Liver (tissue), 9 donors: ENCODE data around the gene NUDT4. TPM values are rescaled to one million over a fixed set of nuclear protein-coding genes. Genes with fewer than 3 reads are reported as not detected.

Source experiments
- DNase-seq: peaks from one replicate; pipeline ENCODE4 v3.0.0-alpha.2; 2017; ENCODE audit warnings: low spot score
- H3K27ac ChIP-seq, 2 donors: one replicate each; pipeline ENCODE4 v1.7.0; 2013; ENCODE audit warnings: inconsistent platforms in 2 of 2, low read length in 2 of 2, control low read depth in 1 of 2, low read depth in 1 of 2, mild to moderate bottlenecking in 1 of 2
- H3K27me3 ChIP-seq, 4 donors: one replicate each; pipeline versions ENCODE4 v1.6.1 to v1.7.0; 2013; ENCODE audit warnings: low read length in 3 of 4, inconsistent platforms in 1 of 4, mild to moderate bottlenecking in 1 of 4, moderate library complexity in 1 of 4; ENCODE audit not compliant: control insufficient read depth in 4 of 4, insufficient read depth in 4 of 4
- H3K36me3 ChIP-seq, 4 donors: one replicate each; pipeline versions ENCODE4 v1.6.1 to v1.7.0; 2013; ENCODE audit warnings: low read length in 3 of 4, mild to moderate bottlenecking in 3 of 4, low read depth in 1 of 4, moderate library complexity in 1 of 4; ENCODE audit not compliant: control insufficient read depth in 4 of 4, insufficient read depth in 3 of 4
- H3K4me1 ChIP-seq, 4 donors: one replicate each; pipeline versions ENCODE4 v1.6.1 to v1.7.0; 2013; ENCODE audit warnings: low read length in 3 of 4, mild to moderate bottlenecking in 3 of 4, moderate library complexity in 1 of 4; ENCODE audit not compliant: control insufficient read depth in 4 of 4, insufficient read depth in 4 of 4
- H3K4me3 ChIP-seq, 3 donors: one replicate each; pipeline versions ENCODE4 v1.6.1 to v1.7.0; 2013; ENCODE audit warnings: low read length in 3 of 3, control low read depth in 1 of 3, low read depth in 1 of 3, mild to moderate bottlenecking in 1 of 3
- H3K9ac ChIP-seq, 2 donors: one replicate each; pipeline ENCODE4 v1.7.0; 2013; ENCODE audit warnings: low read length in 2 of 2, mild to moderate bottlenecking in 2 of 2, moderate library complexity in 2 of 2, control low read depth in 1 of 2, low read depth in 1 of 2
- H3K9me3 ChIP-seq, 4 donors: one replicate each; pipeline versions ENCODE4 v1.6.1 to v1.7.0; 2013; ENCODE audit warnings: low read length in 3 of 4; ENCODE audit not compliant: control insufficient read depth in 4 of 4
- CTCF ChIP-seq: fragments of 150-350 bp; IDR thresholded peaks from 2 replicates; pipeline ENCODE4 v1.5.1; 2017; ENCODE audit warnings: improper control_type of control experiment, low read depth, low read length; ENCODE audit not compliant: missing input control
- EGR1 ChIP-seq, 2 donors: IDR thresholded peaks; 2 replicates each; pipeline ENCODE4 v1.6.1; 2016 to 2018; ENCODE audit warnings: antibody characterized with exemption in 2 of 2, low read depth in 2 of 2
- FOXA1 ChIP-seq: IDR thresholded peaks from 2 replicates; pipeline ENCODE4 v1.6.1; 2016; ENCODE audit warnings: antibody characterized with exemption
- GABPA ChIP-seq, 2 donors: IDR thresholded peaks in 1 of 2; conservative IDR thresholded peaks in 1 of 2; 2 replicates each; pipeline ENCODE4 v1.6.1; 2016; ENCODE audit warnings: antibody characterized with exemption in 2 of 2, mild to moderate bottlenecking in 1 of 2, moderate library complexity in 1 of 2
- HNF4A ChIP-seq, 2 donors: conservative IDR thresholded peaks; 2 replicates each; pipeline ENCODE4 v1.6.1; 2016; ENCODE audit warnings: antibody characterized with exemption in 2 of 2, mild to moderate bottlenecking in 2 of 2
- HNF4G ChIP-seq: IDR thresholded peaks from 2 replicates; pipeline ENCODE4 v1.6.1; 2016; ENCODE audit warnings: antibody characterized with exemption
- JUND ChIP-seq, 2 donors: IDR thresholded peaks; 2 replicates each; pipeline ENCODE4 v1.6.1; 2016; ENCODE audit warnings: antibody characterized with exemption in 2 of 2
- NR2F2 ChIP-seq: IDR thresholded peaks from 2 replicates; pipeline ENCODE4 v1.6.1; 2016; ENCODE audit warnings: antibody characterized with exemption
- RAD21 ChIP-seq, 2 donors: IDR thresholded peaks; 2 replicates each; pipeline ENCODE4 v1.6.1; 2016; ENCODE audit warnings: antibody characterized with exemption in 2 of 2, mild to moderate bottlenecking in 2 of 2
- REST ChIP-seq: IDR thresholded peaks from 2 replicates; pipeline ENCODE4 v1.6.1; 2016; ENCODE audit warnings: antibody characterized with exemption, mild to moderate bottlenecking
- RXRA ChIP-seq, 2 donors: IDR thresholded peaks; 2 replicates each; pipeline ENCODE4 v1.6.1; 2017 to 2018; ENCODE audit warnings: antibody characterized with exemption in 2 of 2, mild to moderate bottlenecking in 1 of 2
- SP1 ChIP-seq: IDR thresholded peaks from 2 replicates; pipeline ENCODE4 v1.6.1; 2018; ENCODE audit warnings: antibody characterized with exemption, mild to moderate bottlenecking
- TAF1 ChIP-seq: conservative IDR thresholded peaks from 2 replicates; pipeline ENCODE4 v1.6.1; 2016; ENCODE audit warnings: antibody characterized with exemption, mild to moderate bottlenecking
- YY1 ChIP-seq: IDR thresholded peaks from 2 replicates; pipeline ENCODE4 v1.6.1; 2016; ENCODE audit warnings: antibody characterized with exemption, mild to moderate bottlenecking
- ZBTB33 ChIP-seq: IDR thresholded peaks from 2 replicates; pipeline ENCODE4 v1.6.1; 2016; ENCODE audit warnings: antibody characterized with exemption
- WGBS: extraction: QIAGEN DNeasy Blood & Tissue Kit; methylation state at CpG from one replicate; pipeline ENCODE4 v1.1.7; 2013; 5-methylcytosine and 5-hydroxymethylcytosine counted together
- polyA plus RNA-seq, 2 donors: library from polyadenylated mRNA; stranded (reverse) in 1 of 2; unstranded in 1 of 2; fragments of 200-250 nt in 1 of 2; fragments of >200 nt in 1 of 2; fragmentation: Nextera tagmentation in 1 of 2; extraction: Ambion mirVana in 1 of 2; gene quantifications; one replicate each; pipeline versions ENCODE4 v1.2.1 to v1.2.3, GENCODE V29; 2013 to 2015
- total RNA-seq, 2 donors: library from RNA; depleted of rRNA; stranded (reverse); fragments of >200 nt; gene quantifications; one replicate each; pipeline ENCODE4 v1.2.3, GENCODE V29; 2014
- donor health status: healthy.
- donor health status: healthy.
- donor health status: healthy.
- donor health status: healthy.
- donor health status: healthy.

The NUDT4 gene
- total and polyA plus RNA-seq, 4 donors = 8.9 to 141 (median 11.9) TPM

- 90% methylated on average over 7 of the region's 7 CpGs for WGBS
- no peak overlapping the region for H3K9ac ChIP-seq
These were observed 11.9 kb upstream of the NUDT4 start for GRCh38 chr12:93365616-93366405.

More at GRCh38 chr12:93365616-93366405, 11.9 kb upstream of the NUDT4 start:
- Histone ChIP-seq H3K27ac (no peak overlapping the region), H3K4me1 (no peaks in the 10 kb centered on the region), H3K4me3 (no peak overlapping the region), H3K36me3 (peaks cover 0 to under 1% (median 0%) of the 10 kb centered on the region in 4 donors), H3K27me3 (no peaks in the 10 kb centered on the region), H3K9me3 (no peaks in the 10 kb centered on the region)
- TF ChIP-seq CTCF (no peak), TAF1 (no peak), EGR1 (IDR thresholded peaks at IDR 0.05; ENCODE audit: low read depth in 2 of 2) (no peak), RXRA (IDR thresholded peaks at IDR 0.05) (no peak), RAD21 (IDR thresholded peaks at IDR 0.05) (no peak), GABPA (IDR thresholded peaks at IDR 0.05 in 1 of 2, conservative IDR thresholded peaks at IDR 0.05 in 1 of 2) (no peak), JUND (IDR thresholded peaks at IDR 0.05) (no peak), YY1 (no peak), FOXA1 (no peak), ZBTB33 (no peak), HNF4G (no peak), NR2F2 (no peak), SP1 (no peak), HNF4A (conservative IDR thresholded peaks at IDR 0.05) (no peak), REST (no peak)
- no peak for DNase-seq
